ENCODE data around the gene ATP5ME.
"Not testable (repeated sequence)": the region's sequence is repeated elsewhere in the genome, so short reads cannot be mapped to it uniquely, and the experiment has no call there.

ATP5ME gene

GRCh38 chr4:674172-675035, at the start of gene ATP5ME, which contains the start of gene MYL5:
ATP5ME (minus strand) TSS chr4:674276; CDS start chr4:674247, 29 bp downstream.
MYL5 (plus strand) TSS chr4:674542; CDS start chr4:678027, 3,485 bp downstream.
- peak; percentile 84 for DNase-seq

- DNase-seq, result no peak
Observed at GRCh38 chr4:722851-723360, 48.8 kb upstream of the ATP5ME start.

GRCh38 chr4:722169-722725, 48.2 kb upstream of the ATP5ME start:
- no peak for DNase-seq

- DNase-seq, result no peak
Observed at GRCh38 chr4:721261-722168, 47.4 kb upstream of the ATP5ME start.

GRCh38 chr4:720111-720860, 46.2 kb upstream of the ATP5ME start:
- DNase-seq, result no peak

GRCh38 chr4:718460-718859, 44.4 kb upstream of the ATP5ME start:
- no peak for DNase-seq

- no peak for DNase-seq
Observed at GRCh38 chr4:717601-718320, 43.7 kb upstream of the ATP5ME start.

GRCh38 chr4:714087-714486, 40.0 kb upstream of the ATP5ME start:
- DNase-seq, result no peak

GRCh38 chr4:712916-713632, 39.0 kb upstream of the ATP5ME start:
- no peak for DNase-seq

- DNase-seq, result no peak
Observed at GRCh38 chr4:712093-712492, 38.0 kb upstream of the ATP5ME start.

GRCh38 chr4:710916-711315, 36.8 kb upstream of the ATP5ME start:
- DNase-seq, result no peak

GRCh38 chr4:710116-710515, 36.0 kb upstream of the ATP5ME start:
- no peak for DNase-seq

GRCh38 chr4:709348-709747, 35.3 kb upstream of the ATP5ME start:
- DNase-seq, result no peak

GRCh38 chr4:708631-708933, 34.5 kb upstream of the ATP5ME start:
- no peak for DNase-seq

GRCh38 chr4:707929-708630, 34.0 kb upstream of the ATP5ME start:
- DNase-seq, result no peak

- no peak for DNase-seq
Observed at GRCh38 chr4:706834-707598, 32.9 kb upstream of the ATP5ME start.

- not testable (repeated sequence) for DNase-seq
Observed at GRCh38 chr4:706083-706633, 32.1 kb upstream of the ATP5ME start.

- DNase-seq, result peak; percentile 50
Observed at GRCh38 chr4:705278-706082, 31.4 kb upstream of the ATP5ME start, which contains the start of gene PCGF3. PCGF3 (plus strand) TSS chr4:705832; CDS start chr4:733681, 27,849 bp downstream.

- no peak for DNase-seq
Observed at GRCh38 chr4:704971-705277, 30.8 kb upstream of the ATP5ME start.

Data from NCI-H1436 treated with DMSO at 0.1 percent for 48 hours (cell line).